ENCODE results near the gene SLC36A4.

The SLC36A4 gene

DNA sequence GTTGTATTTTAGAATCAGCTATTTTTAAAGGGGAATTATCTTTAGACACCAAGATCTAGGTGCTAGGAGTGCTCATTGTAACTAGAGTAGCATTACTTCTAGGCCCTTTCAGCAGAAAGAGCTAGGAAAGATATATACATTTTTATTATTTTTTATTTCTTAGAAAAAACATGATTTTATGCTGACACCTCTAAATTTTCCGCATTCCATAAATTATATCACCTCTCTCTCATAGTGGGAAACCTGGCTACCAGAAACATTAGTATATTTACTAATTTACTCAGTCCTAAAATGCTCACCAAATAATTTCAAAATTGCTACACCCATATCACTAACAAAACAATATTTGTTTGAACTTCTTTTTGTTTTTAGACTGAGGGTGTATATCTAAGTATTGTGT lies 32.1 kb upstream of the SLC36A4 start:
- no peak overlapping the region for H3K27ac ChIP-seq
- no peak for TF ChIP-seq ZFX (IDR thresholded peaks at IDR 0.05)
- TF ChIP-seq, protein P1, sequence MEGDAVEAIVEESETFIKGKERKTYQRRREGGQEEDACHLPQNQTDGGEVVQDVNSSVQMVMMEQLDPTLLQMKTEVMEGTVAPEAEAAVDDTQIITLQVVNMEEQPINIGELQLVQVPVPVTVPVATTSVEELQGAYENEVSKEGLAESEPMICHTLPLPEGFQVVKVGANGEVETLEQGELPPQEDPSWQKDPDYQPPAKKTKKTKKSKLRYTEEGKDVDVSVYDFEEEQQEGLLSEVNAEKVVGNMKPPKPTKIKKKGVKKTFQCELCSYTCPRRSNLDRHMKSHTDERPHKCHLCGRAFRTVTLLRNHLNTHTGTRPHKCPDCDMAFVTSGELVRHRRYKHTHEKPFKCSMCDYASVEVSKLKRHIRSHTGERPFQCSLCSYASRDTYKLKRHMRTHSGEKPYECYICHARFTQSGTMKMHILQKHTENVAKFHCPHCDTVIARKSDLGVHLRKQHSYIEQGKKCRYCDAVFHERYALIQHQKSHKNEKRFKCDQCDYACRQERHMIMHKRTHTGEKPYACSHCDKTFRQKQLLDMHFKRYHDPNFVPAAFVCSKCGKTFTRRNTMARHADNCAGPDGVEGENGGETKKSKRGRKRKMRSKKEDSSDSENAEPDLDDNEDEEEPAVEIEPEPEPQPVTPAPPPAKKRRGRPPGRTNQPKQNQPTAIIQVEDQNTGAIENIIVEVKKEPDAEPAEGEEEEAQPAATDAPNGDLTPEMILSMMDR (conservative IDR thresholded peaks at IDR 0.05), result no peak

DNA sequence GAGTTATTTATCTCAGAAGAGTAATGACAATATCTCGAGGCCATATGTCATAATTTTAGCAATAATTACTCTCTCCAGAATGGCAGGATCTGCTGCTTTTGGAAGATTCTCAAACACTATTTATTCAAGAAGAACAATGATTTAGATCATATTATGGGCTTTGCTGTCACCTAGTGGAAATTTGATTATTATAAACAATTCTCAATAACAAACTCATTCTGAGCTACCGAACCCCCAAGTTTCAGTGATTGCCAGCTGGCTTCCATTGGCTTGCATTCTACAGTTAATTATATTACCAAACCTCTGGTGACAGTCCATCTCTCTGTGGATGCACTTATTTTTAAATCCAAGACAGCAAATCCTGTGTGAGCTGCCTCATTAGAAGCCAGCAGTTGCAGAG lies 27.9 kb upstream of the SLC36A4 start:
- H3K27ac ChIP-seq, result no peak overlapping the region
- no peak for TF ChIP-seq ZFX (IDR thresholded peaks at IDR 0.05)
- TF ChIP-seq, protein P1 (conservative IDR thresholded peaks at IDR 0.05), result peak; percentile 72

DNA sequence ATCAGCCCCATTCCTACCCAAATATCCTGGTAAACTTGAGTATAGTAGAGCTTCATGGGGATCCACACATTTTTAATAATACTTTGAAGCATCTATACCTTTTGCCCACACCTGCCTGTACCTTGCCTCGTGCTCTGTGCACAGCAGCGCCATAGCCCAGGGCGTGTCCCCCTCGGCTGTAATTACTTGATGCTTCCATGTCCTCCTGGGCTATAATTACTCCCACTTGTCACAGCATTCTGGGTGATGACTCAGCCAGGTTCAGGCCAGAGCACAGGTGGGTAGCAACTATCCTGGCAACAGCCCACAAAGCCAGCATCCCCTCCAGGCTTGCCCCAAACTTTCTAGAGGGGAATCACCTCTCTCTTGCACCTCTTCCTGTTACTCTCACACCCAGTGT lies 23.7 kb upstream of the SLC36A4 start:
- TF ChIP-seq, protein P1 (conservative IDR thresholded peaks at IDR 0.05), result no peak
- no peak for TF ChIP-seq ZFX (IDR thresholded peaks at IDR 0.05)
- H3K27ac ChIP-seq, result no peak overlapping the region

GRCh38 chr11:93220078-93220477 lies 22.3 kb upstream of the SLC36A4 start:
- H3K27ac ChIP-seq, result no peak overlapping the region
- TF ChIP-seq ZFX (IDR thresholded peaks at IDR 0.05), result no peak
- TF ChIP-seq, protein P1 (conservative IDR thresholded peaks at IDR 0.05), result no peak

DNA sequence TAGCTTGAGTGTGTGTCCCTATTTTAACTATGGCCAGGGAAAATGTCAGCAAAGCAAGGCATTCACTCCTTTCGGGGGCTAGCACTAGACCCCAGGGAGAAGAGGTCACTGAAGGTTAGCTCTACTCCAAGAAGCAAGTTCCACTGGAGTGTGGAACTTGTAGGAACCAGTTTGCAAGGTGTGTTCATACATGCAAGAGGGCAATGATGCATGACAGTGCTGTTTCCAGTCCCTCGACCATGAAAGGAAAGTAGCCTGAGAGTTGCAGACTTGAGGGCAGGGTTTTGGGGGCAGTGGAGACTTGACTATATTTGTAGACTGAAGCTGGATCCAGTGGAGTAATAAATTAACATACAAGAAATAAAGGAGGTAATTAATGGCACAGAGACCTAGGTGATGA lies 21.6 kb upstream of the SLC36A4 start:
- H3K27ac ChIP-seq, result no peak overlapping the region
- TF ChIP-seq, protein P1 (conservative IDR thresholded peaks at IDR 0.05), result no peak
- TF ChIP-seq ZFX (IDR thresholded peaks at IDR 0.05), result no peak

GRCh38 chr11:93216511-93217101 lies 18.8 kb upstream of the SLC36A4 start:
- H3K27ac ChIP-seq, result no peak overlapping the region; the same call in 1 of the 2 replicates
- TF ChIP-seq, protein P1 (conservative IDR thresholded peaks at IDR 0.05), result no peak
- TF ChIP-seq ZFX (IDR thresholded peaks at IDR 0.05), result no peak

DNA sequence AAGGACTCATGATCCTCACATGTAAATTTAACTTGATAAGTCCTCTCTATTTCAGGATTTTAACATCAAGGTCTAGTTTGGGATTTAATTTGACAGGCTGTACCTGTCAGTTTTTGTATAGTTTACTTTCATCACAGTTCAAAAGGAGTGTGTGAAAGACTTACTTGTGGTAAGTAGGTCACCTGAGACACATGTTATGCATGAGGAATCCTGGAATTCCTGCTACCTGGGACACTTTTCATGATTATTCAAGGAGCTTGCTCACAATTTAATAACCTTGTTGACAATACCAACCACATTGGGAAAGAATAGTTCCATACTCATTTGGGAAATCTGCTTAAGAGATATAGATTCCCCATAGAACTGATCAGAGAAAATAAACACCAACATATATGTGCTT lies 15.8 kb upstream of the SLC36A4 start:
- TF ChIP-seq, protein P1 (conservative IDR thresholded peaks at IDR 0.05), result no peak
- no peak for TF ChIP-seq ZFX (IDR thresholded peaks at IDR 0.05)
- H3K27ac ChIP-seq, result no peak overlapping the region

Measured in C4-2B (cell line).